MCF 10A (cell line): ENCODE measurements around the gene SON. TPM values are rescaled to one million over a fixed set of nuclear protein-coding genes. Genes with fewer than 3 reads are reported as not detected.
A peak's percentile ranks its signal among the peaks of the same experiment; 100 is the strongest.

Experiments used
- BruUV-seq: library from RNA; stranded (reverse); fragments of 400-500 nt; replicated peaks from 2 replicates; lab custom pipeline; 2021; lab: Mats Ljungman, UMichigan
- CTCF ChIA-PET: fragments of 300-600 bp; sonication (Branson Sonifier 250); formaldehyde crosslinking; extraction: SDS; loops from one replicate; lab custom pipeline; 2021; ENCODE audit warnings: antibody characterized with exemption, inconsistent platforms; lab: Yijun Ruan, JAX
- POLR2A ChIA-PET: fragments of 300-600, 350-650 bp; sonication (Branson Sonifier 250); formaldehyde crosslinking; extraction: SDS; loops from one replicate; lab custom pipeline; 2020; ENCODE audit warnings: antibody characterized with exemption, inconsistent platforms; lab: Yijun Ruan, JAX
- DNase-seq: peaks from one replicate; pipeline ENCODE4 v3.0.0-alpha.2; 2018; ENCODE audit not compliant: unreplicated experiment
- H3K27ac Mint-ChIP-seq: one replicate; pipeline ENCODE4 v1.8.0; 2022; ENCODE audit warnings: mild to moderate bottlenecking, low read depth, mixed read lengths; ENCODE audit not compliant: unreplicated experiment
- H3K27me3 Mint-ChIP-seq: one replicate; pipeline ENCODE4 v1.8.0; 2022; ENCODE audit warnings: mixed read lengths; ENCODE audit not compliant: insufficient read depth, unreplicated experiment
- H3K36me3 Mint-ChIP-seq: one replicate; pipeline ENCODE4 v1.8.0; 2022; ENCODE audit warnings: mild to moderate bottlenecking, moderate library complexity, mixed read lengths; ENCODE audit not compliant: insufficient read depth, unreplicated experiment
- H3K4me1 Mint-ChIP-seq: one replicate; pipeline ENCODE4 v1.8.0; 2022; ENCODE audit warnings: mixed read lengths; ENCODE audit not compliant: insufficient read depth, unreplicated experiment
- H3K4me3 Mint-ChIP-seq: one replicate; pipeline ENCODE4 v1.8.0; 2022; ENCODE audit warnings: mild to moderate bottlenecking, moderate library complexity, mixed read lengths; ENCODE audit not compliant: unreplicated experiment
- H3K9me3 Mint-ChIP-seq: one replicate; pipeline ENCODE4 v1.8.0; 2022; ENCODE audit warnings: mixed read lengths; ENCODE audit not compliant: unreplicated experiment
- CTCF ChIP-seq: fragments of 200-600 bp; IDR thresholded peaks from one replicate; pipeline ENCODE4 v1.8.0; 2022; ENCODE audit warnings: antibody characterized with exemption, mild to moderate bottlenecking; ENCODE audit not compliant: unreplicated experiment
- intact Hi-C: fragments of 100-400 bp; cut with micrococcal nuclease; formaldehyde crosslinking; loops from 2 replicates; pipeline ENCODE4 v1.14.1; 2022
- total RNA-seq: library from RNA; stranded (reverse); gene quantifications from 2 replicates; pipeline ENCODE4 v1.2.3, GENCODE V29; 2022

Gene SON
- total RNA-seq, 1 experiment from 2014 or later: 289 TPM

GRCh38 chr21:33514229-33514628, 28.6 kb upstream of the SON start:
- Mint-ChIP-seq H3K36me3 (peaks cover 99% of the 10 kb centered on the region), H3K9me3 (no peaks in the 10 kb centered on the region), H3K27ac (no peak overlapping the region), H3K27me3 (no peaks in the 10 kb centered on the region), H3K4me3 (no peak overlapping the region), H3K4me1 (peaks cover 6% of the 10 kb centered on the region)
- ChIA-PET CTCF (interaction anchor here (0.6 kb wide), 1 partner anchor 113 kb away, joined by 4 read pairs; no protein-coding TSS in a partner anchor), POLR2A (interaction anchor here (0.6 to 1.8 kb wide), 5 partner anchors 8 to 52 kb away, joined by 3 to 6 read pairs (median 5); partner anchors contain the start of genes GART and SON)
- intact Hi-C loops: no loop called here
- BruUV-seq: no TSS peak
- DNase-seq: peak; percentile 16
- TF ChIP-seq CTCF: no peak

- POLR2A ChIA-PET: interaction anchor here (1.1 kb wide), 1 partner anchor 17 kb away, joined by 3 read pairs; no protein-coding TSS in a partner anchor
- no peak overlapping the region for H3K27ac Mint-ChIP-seq
- BruUV-seq: no TSS peak
- no peak for TF ChIP-seq CTCF
- intact Hi-C loops: no loop called here
- no peak overlapping the region for H3K4me3 Mint-ChIP-seq
- H3K9me3 Mint-ChIP-seq: no peaks in the 10 kb centered on the region
- CTCF ChIA-PET: interaction anchor here (0.7 to 1.0 kb wide), 2 partner anchors 87 to 376 kb away, joined by 4 read pairs; no protein-coding TSS in a partner anchor
- H3K27me3 Mint-ChIP-seq: no peaks in the 10 kb centered on the region
- DNase-seq: no peak
- H3K4me1 Mint-ChIP-seq: peaks cover 6% of the 10 kb centered on the region
- peaks cover 99% of the 10 kb centered on the region for H3K36me3 Mint-ChIP-seq
Observed at GRCh38 chr21:33518899-33519298, 23.9 kb upstream of the SON start.

GRCh38 chr21:33522297-33522952, 20.4 kb upstream of the SON start:
- intact Hi-C loops: no loop called here
- H3K4me1 Mint-ChIP-seq: no peaks in the 10 kb centered on the region
- no peak for DNase-seq
- TF ChIP-seq CTCF: no peak
- BruUV-seq: no TSS peak
- no peaks in the 10 kb centered on the region for H3K9me3 Mint-ChIP-seq
- H3K4me3 Mint-ChIP-seq: no peak overlapping the region
- POLR2A ChIA-PET: interaction anchor here (0.7 to 1.0 kb wide), 2 partner anchors 22 to 447 kb away, joined by 3 to 4 read pairs; no protein-coding TSS in a partner anchor
- H3K27ac Mint-ChIP-seq: no peak overlapping the region
- CTCF ChIA-PET: no interaction called here
- H3K27me3 Mint-ChIP-seq: no peaks in the 10 kb centered on the region
- peaks cover 98% of the 10 kb centered on the region for H3K36me3 Mint-ChIP-seq

GRCh38 chr21:33522953-33523349, 19.9 kb upstream of the SON start:
- intact Hi-C loops: no loop called here
- BruUV-seq: no TSS peak
- DNase-seq: no peak
- Mint-ChIP-seq H3K4me3 (no peak overlapping the region), H3K9me3 (no peaks in the 10 kb centered on the region), H3K27me3 (no peaks in the 10 kb centered on the region), H3K27ac (no peak overlapping the region), H3K36me3 (peaks cover 98% of the 10 kb centered on the region), H3K4me1 (no peaks in the 10 kb centered on the region)
- POLR2A ChIA-PET: interaction anchor here (0.7 to 1.9 kb wide), 4 partner anchors 19 to 446 kb away, joined by 3 to 4 read pairs (median 4); partner anchors contain the start of genes DONSON and GART
- TF ChIP-seq CTCF: no peak
- CTCF ChIA-PET: interaction anchor here (0.7 kb wide), 1 partner anchor 12 kb away, joined by 3 read pairs; no protein-coding TSS in a partner anchor
